Vagina (tissue), 2 donors: ENCODE measurements around the gene RGL4.

Source experiments
- POLR2A ChIP-seq, 2 donors: fragments of 450-650 bp; IDR thresholded peaks; one replicate each; pipeline ENCODE4 v1.6.1; 2017; ENCODE audit warnings: antibody characterized with exemption in 2 of 2, mild to moderate bottlenecking in 2 of 2, moderate library complexity in 2 of 2
- TF ChIP-seq, protein P1 (sequence below), 3 experiments: fragments of 450-650 bp in 2 of 3; fragments of 200-600 bp in 1 of 3; sonication (generic) in 1 of 3; IDR thresholded peaks; one replicate each; pipeline ENCODE4 v1.5.1; 2017 to 2019; ENCODE audit warnings: antibody characterized with exemption in 3 of 3, mild to moderate bottlenecking in 2 of 3, moderate library complexity in 2 of 3

DNA sequence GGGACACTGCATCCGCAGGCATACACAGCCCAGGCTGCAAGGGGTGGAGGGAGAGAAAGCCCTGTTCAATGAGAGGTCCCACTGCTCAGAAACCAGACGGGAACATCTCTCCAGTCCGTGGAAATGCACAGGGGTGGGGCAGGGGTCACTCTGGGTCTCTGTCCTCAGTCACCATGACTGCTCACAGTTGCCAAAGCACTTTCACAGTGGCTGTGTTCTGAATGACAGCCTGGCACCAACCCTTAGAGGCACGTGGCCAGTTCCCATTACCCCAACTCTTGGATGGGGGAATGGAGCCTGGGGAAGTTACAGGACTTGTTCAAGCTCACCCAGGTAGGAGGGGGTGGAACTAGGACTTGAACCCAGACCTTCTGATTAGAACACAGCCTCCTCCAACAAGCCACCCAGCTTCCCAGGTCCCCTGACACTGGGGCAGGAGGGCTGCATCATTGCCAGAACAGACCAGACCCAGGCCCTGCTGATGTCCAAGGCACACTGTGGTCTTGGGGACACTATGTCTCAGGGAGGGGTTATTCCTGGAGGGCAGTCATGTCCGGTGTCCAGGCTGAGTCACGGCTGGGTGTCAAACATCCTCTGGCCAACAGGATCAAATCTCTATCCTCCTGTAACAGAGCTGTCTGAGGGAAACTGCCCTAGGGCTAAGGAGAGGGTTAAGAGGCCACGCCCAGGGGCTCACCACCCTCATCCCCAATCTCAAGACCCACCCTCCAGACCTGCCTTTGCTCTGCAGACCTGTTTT, 51.9 kb downstream of the RGL4 start:
- no peak for TF ChIP-seq POLR2A (IDR thresholded peaks at IDR 0.05)
- TF ChIP-seq, protein P1, sequence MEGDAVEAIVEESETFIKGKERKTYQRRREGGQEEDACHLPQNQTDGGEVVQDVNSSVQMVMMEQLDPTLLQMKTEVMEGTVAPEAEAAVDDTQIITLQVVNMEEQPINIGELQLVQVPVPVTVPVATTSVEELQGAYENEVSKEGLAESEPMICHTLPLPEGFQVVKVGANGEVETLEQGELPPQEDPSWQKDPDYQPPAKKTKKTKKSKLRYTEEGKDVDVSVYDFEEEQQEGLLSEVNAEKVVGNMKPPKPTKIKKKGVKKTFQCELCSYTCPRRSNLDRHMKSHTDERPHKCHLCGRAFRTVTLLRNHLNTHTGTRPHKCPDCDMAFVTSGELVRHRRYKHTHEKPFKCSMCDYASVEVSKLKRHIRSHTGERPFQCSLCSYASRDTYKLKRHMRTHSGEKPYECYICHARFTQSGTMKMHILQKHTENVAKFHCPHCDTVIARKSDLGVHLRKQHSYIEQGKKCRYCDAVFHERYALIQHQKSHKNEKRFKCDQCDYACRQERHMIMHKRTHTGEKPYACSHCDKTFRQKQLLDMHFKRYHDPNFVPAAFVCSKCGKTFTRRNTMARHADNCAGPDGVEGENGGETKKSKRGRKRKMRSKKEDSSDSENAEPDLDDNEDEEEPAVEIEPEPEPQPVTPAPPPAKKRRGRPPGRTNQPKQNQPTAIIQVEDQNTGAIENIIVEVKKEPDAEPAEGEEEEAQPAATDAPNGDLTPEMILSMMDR (IDR thresholded peaks at IDR 0.05), result no peak
